HG03045 (cell line): ENCODE data around the gene MRGPRF.

Experiments used
- ATAC-seq: cut with Tn5 transposase; IDR thresholded peaks from one replicate; pipeline ENCODE4 v1.9.1; 2021; ENCODE audit warnings: mild to moderate bottlenecking, moderate library complexity; ENCODE audit not compliant: unreplicated experiment

MRGPRF gene, protein sequence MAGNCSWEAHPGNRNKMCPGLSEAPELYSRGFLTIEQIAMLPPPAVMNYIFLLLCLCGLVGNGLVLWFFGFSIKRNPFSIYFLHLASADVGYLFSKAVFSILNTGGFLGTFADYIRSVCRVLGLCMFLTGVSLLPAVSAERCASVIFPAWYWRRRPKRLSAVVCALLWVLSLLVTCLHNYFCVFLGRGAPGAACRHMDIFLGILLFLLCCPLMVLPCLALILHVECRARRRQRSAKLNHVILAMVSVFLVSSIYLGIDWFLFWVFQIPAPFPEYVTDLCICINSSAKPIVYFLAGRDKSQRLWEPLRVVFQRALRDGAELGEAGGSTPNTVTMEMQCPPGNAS

DNA sequence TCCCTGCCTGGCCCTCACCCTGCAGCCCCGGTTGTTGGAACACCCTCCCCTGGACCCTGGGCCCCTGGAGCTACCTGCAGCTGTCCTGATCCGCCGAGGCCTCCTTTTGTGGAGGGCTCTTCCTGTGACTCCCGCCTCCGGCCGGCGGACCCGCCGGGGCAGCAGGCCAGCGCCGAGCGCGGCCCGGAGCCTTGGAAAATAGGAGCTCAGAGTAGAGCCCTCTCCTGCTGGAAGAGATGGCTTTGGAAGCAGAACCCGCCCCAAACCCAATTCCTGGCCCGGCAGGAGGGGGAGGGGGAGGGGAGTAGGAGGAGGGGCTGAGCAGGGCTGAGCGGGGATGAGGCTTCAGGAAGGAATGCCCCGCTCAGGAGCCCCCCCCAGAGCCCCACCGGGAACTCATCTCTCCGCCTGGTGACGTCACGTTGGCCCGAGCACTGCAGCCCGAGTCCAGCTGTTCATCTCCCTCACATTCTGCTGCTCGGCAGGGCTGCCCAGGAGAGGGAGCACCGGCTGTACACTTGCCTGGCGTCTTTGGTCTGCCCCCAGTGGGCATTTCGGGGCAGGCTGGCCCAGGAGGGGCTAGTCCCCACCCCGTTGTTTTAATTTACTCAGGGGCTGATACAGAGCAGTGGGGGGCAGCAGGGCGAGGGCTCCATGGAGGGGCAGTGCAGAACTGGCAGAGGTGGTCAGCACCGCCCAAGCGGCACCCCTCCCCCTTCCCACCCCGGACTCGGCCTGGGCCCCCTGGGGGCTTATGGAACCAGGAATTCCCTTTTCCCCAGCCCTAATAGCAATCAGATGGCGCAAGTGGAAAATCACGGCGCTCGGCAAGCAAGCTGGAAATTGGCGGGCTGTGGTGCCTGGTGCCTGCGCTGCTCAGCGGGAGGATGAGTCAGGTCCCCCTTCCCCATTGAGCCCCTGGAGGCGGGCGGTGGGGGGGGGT is at the start of gene MRGPRF:
MRGPRF (minus strand) TSS at position 238 of the 943 bp plus-strand sequence. CDS start 3,345 bp downstream, outside the sequence.
- no peak for ATAC-seq

- ATAC-seq, result no peak
Measured at GRCh38 chr11:69062169-69062855, 49.3 kb upstream of the MRGPRF start.

DNA sequence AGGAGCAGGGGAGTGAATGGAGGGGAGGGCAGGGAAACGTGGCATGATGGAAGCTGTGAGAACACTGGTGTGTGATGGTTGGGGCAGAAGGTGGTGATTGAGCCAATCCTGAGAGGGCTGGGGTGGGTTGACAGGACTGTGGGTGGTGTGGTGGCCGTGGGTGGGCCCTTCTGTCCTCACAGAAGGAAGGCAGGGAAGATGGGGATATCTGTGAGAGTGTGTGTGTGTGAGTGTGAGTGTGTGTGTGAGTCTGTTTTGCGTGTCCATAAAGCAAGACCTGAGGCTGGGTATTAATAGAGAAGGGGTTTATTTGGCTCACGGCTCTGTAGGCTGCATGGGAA is 48.6 kb upstream of the MRGPRF start:
- ATAC-seq, result no peak

DNA sequence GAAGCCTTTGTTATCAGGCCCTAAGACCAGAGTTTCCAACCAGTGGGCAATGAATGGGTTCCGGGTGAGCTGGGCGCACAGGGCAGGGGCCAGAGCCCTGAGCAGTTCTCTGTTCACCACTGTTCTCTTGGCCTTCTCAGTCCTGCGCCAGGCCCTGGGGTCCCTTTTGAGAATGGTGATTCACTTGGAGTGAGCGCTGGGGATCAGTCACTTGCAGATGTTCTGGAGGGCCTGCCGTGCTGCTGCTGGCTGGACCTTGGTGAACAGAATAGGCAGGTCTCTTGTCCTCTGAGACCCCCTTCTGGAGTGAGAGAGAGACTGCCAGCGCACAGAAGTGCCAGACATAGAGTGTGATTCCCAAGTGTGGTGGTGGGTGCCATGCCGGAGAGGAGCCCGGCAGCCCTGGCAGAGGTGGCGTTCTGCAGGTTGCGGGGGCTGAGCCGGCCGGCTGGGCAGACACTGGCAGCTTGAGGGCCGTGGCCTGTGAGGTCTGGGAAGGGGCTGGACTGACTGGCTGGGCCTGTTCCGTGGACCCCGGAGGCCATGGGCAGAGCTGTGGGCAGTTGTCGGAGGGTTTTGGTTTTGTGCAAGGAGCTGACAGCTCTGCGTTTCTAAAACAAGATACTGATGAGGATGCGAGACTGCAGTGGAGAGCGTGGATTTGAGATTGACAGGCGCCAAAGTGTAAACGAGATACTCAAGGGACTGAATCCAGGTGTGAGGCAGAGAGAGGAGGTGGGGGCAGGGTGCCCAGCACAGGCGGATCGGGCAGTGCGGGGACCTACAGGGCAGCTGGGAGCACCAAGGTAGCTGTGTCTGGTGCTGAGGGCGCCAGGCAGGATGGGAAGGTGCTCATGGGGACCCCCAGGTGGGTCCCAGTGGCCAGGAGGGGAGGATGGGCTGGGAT is 48.0 kb upstream of the MRGPRF start:
- no peak for ATAC-seq

DNA sequence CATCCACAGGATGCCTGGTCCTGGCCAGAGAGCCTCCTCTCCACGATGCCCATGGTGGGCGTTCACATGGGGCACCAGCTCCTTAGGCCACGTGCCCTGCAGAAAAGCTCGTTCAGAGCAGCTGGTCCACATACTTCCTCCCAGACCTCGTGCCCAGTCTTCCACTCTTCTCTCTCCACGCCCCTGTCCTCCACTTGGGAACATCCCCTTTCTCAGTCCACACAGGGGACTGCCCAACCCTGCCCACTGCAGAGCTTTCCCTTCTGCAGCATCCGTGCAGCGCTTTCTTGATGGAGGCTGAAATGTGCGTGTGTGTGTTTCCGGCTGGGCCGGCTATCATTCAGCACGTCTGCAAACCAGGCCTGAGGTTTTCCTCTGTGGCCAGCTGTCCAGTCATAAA is 46.9 kb upstream of the MRGPRF start:
- ATAC-seq, result no peak

DNA sequence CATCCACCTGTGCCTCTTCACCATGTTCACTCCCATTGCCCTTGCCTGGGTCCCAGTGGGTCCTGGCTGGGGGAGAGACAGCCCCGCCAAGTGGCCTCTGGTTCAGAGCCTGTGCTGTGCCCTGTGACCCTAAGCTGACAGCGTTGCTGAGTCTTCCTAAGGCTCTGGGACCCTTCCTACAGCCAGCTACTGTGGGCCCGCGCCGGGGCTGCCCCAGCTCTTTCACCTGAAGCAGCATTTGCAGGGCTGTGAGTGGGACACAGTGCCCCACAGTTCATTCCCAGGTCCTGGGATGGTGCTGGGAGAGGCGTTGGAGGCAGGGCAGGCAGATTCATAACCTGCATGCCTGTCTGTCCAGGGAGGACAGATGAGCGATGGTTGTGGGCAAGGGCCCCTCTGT is 46.4 kb upstream of the MRGPRF start:
- no peak for ATAC-seq

DNA sequence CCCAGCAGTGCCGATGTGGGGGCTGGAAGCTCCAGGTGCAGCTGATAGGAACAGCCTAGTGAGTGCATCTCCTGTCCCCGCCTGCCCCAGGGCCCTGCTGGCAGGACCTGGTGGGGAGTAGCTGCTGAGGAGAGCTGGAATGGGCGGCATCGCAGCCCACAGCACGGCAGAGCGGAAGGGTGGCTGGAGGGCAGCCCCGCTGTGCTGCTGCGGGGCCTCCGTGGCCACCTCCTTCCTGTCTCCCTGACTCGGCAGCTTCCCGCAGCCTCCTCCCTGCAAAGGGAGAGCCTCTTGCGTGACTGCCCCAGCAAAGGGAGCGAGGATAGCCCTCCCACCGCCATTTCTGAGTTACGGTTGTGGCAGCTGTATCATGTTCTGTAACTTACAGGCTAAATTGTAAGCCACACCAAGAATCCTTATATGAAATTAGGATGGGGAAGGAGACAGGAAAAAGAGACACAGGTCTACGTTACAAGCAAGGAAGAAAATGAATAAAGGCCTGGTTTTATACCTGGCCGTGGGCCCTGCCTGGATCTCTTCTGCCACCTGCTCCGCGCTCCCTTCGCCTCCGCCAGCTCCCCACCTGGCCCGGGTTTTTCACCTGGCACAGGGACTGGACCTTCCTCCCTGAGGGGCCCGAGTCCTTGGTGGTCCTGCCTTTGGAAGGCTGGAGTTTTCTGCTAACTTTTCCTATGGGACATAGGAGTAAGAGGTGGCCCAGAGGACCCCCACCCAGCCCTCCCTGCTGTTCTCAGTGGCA is 45.6 kb upstream of the MRGPRF start:
- ATAC-seq, result no peak

DNA sequence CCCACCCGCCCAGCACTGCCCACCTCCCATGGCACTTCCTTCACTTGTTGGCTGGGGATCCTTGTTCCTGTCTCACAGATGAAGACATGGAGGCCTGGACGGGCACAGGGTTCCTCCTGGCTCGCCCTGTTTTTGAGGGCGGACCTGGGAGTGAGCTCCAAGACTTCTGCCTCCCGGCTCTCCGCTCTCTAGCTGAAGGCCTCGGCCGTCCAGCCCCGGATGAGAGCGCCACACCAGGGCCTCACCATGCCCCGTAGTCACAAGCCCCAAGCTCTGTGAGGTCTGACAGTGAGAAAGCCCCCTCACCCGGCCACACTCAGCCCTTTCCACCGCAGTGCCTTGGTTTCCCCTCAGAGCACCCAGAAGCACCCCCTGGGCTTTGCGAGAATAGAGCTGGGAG is 44.8 kb upstream of the MRGPRF start:
- ATAC-seq, result no peak

GRCh38 chr11:69057236-69057635 is 44.2 kb upstream of the MRGPRF start:
- no peak for ATAC-seq

DNA sequence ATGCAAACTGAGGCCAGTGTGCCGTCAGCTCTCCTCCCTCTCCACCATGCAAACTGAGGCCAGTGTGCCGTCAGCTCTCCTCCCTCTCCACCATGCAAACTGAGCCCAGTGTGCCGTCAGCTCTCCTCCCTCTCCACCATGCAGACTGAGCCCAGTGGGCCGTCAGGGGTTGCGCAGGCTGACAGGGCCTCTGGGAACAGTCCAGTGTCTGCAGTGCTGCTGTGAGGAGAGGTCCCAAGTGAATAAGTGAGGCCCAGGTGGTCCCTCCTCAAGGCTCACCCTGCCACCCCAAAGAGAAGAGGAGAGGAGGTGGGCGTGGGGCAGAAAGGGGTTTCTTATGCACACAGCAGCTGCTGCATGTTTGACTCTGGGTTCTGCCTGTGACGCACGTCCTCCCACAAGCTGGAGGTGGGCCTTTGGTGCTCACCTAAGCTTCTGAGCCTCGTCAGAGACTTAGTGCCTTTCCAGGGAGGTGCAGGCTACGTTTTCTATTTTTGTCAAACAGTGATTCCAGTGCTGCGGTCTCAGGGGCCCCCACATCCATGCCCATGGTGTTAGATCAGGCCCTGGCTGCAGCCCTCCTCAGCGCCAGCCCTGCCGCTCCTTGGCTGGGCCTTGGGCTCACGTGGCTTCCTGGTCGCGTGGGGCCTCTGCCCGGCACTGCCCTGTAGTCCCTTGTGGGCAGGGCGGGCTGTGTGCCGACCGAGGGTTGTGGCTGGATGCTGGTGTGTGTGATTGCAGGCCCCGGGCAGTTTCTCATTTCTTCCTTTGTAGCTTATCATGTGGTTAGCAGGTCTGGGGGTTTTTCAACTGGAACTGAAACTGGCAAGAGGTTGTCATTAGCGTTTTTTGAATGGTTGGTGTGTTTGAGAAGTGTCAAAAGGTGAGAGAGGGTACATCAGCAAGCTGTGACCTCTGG is 42.8 kb upstream of the MRGPRF start:
- peak; percentile 44 for ATAC-seq

DNA sequence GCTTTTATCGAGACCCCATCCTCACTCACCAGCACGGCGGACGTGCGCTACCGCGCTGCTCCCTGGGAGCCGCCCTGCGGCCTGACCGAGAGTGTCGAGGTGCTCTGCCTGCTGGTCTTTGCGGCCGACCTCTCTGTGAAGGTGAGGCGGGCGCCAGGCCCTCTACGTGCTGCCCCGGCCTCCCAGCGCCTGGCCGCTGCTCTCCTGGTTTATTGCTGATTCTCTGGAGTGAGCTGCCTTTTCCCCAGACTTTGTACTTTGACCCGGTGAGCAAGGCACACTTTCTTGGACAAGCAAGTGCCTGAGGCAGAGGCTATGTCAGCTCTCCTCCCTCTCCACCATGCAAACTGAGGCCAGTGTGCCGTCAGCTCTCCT is 42.2 kb upstream of the MRGPRF start:
- ATAC-seq, result no peak

GRCh38 chr11:69054397-69055211 is 41.6 kb upstream of the MRGPRF start:
- ATAC-seq, result no peak

GRCh38 chr11:69053546-69054396 is 40.7 kb upstream of the MRGPRF start:
- ATAC-seq, result no peak

- ATAC-seq, result no peak
Measured at GRCh38 chr11:69053169-69053477, 40.1 kb upstream of the MRGPRF start.

- ATAC-seq, result no peak
Measured at GRCh38 chr11:69052343-69053168, 39.5 kb upstream of the MRGPRF start.
